Activated CD8-positive, alpha-beta memory T cell treated with anti-CD3 and anti-CD28 coated beads for 48 hours (primary cell): ENCODE results near the gene SPI1.

Experiments used
- DNase-seq, 3 experiments: peaks; one replicate each; pipeline ENCODE4 v3.0.0-alpha.2; 2020; ENCODE audit warnings: low read depth in 2 of 3, low spot score in 2 of 3

Gene SPI1

GRCh38 chr11:47406896-47407745 lies 28.8 kb upstream of the SPI1 start:
- DNase-seq, result no peak

- no peak for DNase-seq
Observed at GRCh38 chr11:47403571-47403970, 25.2 kb upstream of the SPI1 start.

DNA sequence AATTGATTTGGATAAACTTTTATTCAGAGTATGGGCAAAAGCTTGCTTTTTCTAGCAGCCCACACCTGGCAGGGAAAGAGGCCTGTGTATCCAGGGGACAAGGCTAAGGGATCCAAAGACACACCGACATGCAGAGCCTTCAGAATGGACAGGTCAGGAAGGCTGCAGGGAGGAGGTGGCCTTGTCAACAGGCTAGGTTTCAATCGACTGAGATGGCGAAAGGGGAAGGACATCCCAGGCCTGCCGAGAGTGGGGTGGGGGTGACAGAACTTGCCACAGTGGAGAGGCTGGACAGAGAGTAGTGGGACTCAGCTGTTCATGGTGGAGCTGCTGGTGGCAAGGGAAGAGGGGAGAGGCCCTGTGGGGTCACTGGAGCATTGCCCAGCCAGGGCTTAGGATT lies 24.8 kb upstream of the SPI1 start:
- no peak for DNase-seq

DNA sequence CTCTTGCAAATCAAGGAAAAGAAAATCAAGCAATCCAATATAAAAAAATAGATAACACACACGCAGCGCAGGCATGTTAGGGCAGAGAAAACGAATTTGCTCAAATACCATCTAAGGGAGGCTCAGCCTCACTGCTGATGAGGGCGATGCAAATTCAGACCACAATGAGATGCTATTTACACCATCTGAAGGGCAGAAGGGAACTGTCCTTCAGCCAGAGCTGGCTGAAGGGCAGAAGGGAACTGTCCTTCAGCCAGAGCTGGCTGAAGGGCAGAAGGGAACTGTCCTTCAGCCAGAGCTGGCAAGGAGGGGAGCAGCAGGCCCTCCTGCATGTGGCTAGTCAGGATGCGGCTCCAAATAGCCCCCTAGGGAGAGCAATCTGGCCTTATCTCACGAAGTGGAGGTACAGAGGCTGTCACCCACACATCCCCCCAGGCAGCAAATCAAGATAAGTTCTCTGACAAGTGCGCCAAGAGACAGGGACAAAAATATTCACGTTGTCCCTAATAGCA lies 22.5 kb upstream of the SPI1 start:
- no peak for DNase-seq

GRCh38 chr11:47399860-47400767 lies 21.8 kb upstream of the SPI1 start:
- no peak for DNase-seq

DNA sequence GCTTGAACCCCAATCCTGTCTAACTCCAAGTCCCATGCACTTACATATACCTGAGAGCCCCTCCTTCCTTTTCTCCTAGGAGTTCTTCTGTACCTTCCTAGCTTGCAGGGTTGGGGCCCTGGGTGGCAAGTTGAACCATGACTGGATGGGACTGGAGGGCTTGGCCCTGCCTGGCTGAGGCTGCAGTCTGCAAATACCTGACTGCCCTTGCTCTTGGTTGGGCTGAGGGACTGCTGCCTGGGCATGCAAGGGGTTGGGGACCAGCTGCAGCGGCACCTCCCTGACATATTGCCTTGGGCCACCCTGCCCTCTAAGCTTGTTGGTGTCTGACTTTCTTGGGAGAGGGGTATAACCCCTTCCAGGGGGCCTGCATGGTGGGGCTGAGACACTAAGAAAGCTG lies 20.2 kb upstream of the SPI1 start:
- no peak for DNase-seq

DNA sequence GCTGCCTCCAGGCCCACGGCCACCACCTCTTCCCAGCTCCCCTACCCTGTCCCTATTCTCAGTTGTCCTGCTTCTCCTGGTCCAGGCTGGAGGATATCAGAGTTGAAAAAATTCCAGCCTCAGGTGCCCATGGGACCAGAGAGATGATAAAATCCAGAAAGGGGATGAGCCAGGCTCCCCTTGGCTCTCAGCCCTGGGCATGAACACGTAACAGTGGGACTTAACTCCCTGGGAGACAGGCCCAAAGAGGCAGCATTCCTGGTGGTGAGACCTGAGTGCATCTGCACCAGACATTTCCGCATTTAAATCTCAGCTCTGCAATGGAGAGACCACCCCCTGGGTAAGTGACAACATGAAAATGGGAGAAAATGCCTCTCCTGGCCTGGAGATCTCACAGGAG lies 19.7 kb upstream of the SPI1 start:
- DNase-seq, result no peak

DNA sequence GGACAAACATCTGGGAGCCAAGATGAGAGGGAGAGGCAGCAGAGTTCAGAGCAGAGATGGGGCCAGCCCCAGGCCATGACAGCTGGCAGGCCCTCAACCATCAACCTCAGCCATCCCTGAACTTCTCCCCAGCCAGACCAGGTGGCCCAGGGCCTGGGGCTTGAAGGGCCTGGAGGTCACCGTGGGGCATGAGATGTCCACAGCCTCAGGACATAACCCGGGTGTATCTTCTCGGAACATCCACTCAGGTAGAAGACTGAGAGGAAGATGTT lies 17.6 kb upstream of the SPI1 start:
- DNase-seq, result no peak

DNA sequence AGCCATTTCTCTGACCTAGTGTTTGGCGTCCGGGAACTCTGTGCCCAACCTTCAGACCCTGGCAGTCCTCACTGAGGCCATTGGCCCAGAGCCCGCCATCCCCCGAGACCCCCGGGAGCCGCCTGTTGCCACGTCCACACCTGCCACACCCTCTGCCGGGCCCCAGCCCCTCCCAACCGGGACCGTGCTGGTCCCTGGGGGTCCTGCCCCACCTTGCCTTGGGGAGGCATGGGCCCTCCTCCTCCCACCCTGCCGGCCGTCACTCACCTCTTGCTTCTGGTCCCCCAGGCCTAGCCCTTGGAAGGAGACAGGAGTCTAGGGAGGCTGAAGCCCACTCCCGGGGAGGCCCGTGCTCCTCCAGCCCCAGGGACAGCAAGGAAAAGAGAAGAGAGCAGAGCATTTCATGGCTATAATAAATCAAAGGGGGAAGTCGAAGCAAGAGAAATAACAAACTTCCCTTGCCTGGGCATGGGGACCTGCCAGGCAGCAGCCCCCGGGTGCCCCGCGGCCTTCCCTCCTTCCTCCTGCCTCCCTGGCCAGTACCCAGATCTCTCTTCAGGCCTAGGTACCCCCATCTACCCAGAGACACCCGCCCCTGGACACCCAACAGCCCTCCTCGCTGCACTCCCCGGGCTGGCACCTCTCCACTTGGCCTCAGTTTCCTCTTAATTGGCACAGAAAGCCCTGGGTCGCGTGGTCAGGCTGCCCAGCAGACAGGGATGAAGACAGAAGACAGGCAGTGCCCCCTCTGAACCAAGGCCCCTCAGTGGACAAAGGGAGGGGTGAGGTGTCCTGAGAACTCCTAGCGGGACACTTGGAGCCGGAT lies 17.1 kb upstream of the SPI1 start:
- DNase-seq, result peak in 1 of 3 experiments; percentile 14

GRCh38 chr11:47394322-47395222 lies 16.2 kb upstream of the SPI1 start:
- no peak for DNase-seq

DNA sequence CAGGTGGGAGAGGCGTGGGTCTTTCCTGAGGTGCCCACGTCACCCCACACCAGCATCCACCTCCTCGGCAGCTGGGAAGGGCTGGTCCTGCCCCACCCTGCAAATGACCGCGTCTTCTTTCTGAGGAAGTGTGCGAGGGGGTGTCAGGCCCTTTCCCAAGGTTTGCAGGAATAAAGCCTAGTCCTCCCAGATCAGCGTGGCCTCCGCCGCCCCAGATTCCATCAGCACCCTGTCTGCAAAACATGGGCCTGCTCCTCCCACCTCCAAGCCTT lies 15.6 kb upstream of the SPI1 start:
- peak in 1 of 3 experiments; percentile 13 for DNase-seq

- no peak for DNase-seq
Observed at GRCh38 chr11:47393163-47394049, 15.1 kb upstream of the SPI1 start.

- no peak for DNase-seq
Observed at GRCh38 chr11:47392546-47393162, 14.3 kb upstream of the SPI1 start.

GRCh38 chr11:47391711-47392432 lies 13.5 kb upstream of the SPI1 start:
- no peak for DNase-seq

- DNase-seq, result no peak
Observed at GRCh38 chr11:47391077-47391583, 12.8 kb upstream of the SPI1 start.

DNA sequence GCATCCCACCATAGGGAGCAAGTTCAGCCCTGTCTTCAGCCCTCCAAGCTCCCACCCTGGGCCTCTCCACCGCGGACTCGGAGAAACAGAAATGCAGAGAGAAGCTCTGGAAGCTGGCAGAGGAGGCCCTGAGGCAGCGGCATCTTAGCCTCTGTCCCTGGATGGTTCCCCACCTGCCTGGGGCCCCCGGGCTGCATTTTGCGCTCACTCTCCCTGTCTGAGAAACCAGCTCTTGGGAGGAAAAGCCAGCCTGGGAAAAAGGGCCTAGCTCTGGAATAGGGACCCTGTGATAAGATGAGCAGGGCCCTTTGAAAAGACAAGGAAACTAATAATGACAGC lies 12.0 kb upstream of the SPI1 start:
- no peak for DNase-seq

- no peak for DNase-seq
Observed at GRCh38 chr11:47389577-47390421, 11.5 kb upstream of the SPI1 start.
